Measurements from ENCODE around the gene LRRC58.
"Not testable (repeated sequence)": the region's sequence is repeated elsewhere in the genome, so short reads cannot be mapped to it uniquely, and the experiment has no call there.

The LRRC58 gene

GRCh38 chr3:120348991-120349854 lies at the start of gene LRRC58:
LRRC58 (minus strand) TSS chr3:120349354; CDS start chr3:120349243, 111 bp downstream.
- no peaks in the 10 kb centered on the region for H3K27me3 Mint-ChIP-seq
- H3K9me3 Mint-ChIP-seq = no peaks in the 10 kb centered on the region
- peak within 1 kb of the TSS; percentile 79 for H3K4me3 Mint-ChIP-seq
- peaks cover 36% of the 10 kb centered on the region for H3K4me1 Mint-ChIP-seq (ENCODE audit: low read depth)
- H3K36me3 Mint-ChIP-seq (ENCODE audit: low read depth) = peaks cover 34% of the 10 kb centered on the region
- H3K27ac Mint-ChIP-seq = peak within 1 kb of the TSS; percentile 83
- intact Hi-C loops (cut with micrococcal nuclease) = loop anchor here (2.0 to 10.0 kb wide), 4 partner anchors 68 to 644 kb away; partner anchors contain the start of genes CFAP91 and GSK3B

- intact Hi-C loops (cut with micrococcal nuclease) = no loop called here
- H3K27me3 Mint-ChIP-seq = no peaks in the 10 kb centered on the region
- no peaks in the 10 kb centered on the region for H3K36me3 Mint-ChIP-seq (ENCODE audit: low read depth)
- no peak overlapping the region for H3K4me3 Mint-ChIP-seq
- no peaks in the 10 kb centered on the region for H3K4me1 Mint-ChIP-seq (ENCODE audit: low read depth)
- H3K27ac Mint-ChIP-seq = no peak overlapping the region
- no peaks in the 10 kb centered on the region for H3K9me3 Mint-ChIP-seq
These were observed 47.3 kb upstream of the LRRC58 start for GRCh38 chr3:120396469-120396868.

- Mint-ChIP-seq H3K9me3 (no peaks in the 10 kb centered on the region), H3K27me3 (no peaks in the 10 kb centered on the region), H3K4me3 (no peak overlapping the region), H3K4me1 (ENCODE audit: low read depth) (no peaks in the 10 kb centered on the region), H3K36me3 (ENCODE audit: low read depth) (no peaks in the 10 kb centered on the region), H3K27ac (no peak overlapping the region)
- intact Hi-C loops (cut with micrococcal nuclease) = no loop called here
These were observed 45.2 kb upstream of the LRRC58 start for GRCh38 chr3:120394347-120394746.

- no peaks in the 10 kb centered on the region for H3K36me3 Mint-ChIP-seq (ENCODE audit: low read depth)
- no peaks in the 10 kb centered on the region for H3K27me3 Mint-ChIP-seq
- no peak overlapping the region for H3K27ac Mint-ChIP-seq
- intact Hi-C loops (cut with micrococcal nuclease) = no loop called here
- H3K9me3 Mint-ChIP-seq = no peaks in the 10 kb centered on the region
- no peak overlapping the region for H3K4me3 Mint-ChIP-seq
- no peaks in the 10 kb centered on the region for H3K4me1 Mint-ChIP-seq (ENCODE audit: low read depth)
These were observed 44.6 kb upstream of the LRRC58 start for GRCh38 chr3:120393761-120394160.

GRCh38 chr3:120393243-120393642 lies 44.1 kb upstream of the LRRC58 start:
- no peak overlapping the region for H3K27ac Mint-ChIP-seq
- no peaks in the 10 kb centered on the region for H3K9me3 Mint-ChIP-seq
- H3K4me3 Mint-ChIP-seq = no peak overlapping the region
- intact Hi-C loops (cut with micrococcal nuclease) = no loop called here
- H3K36me3 Mint-ChIP-seq (ENCODE audit: low read depth) = no peaks in the 10 kb centered on the region
- H3K27me3 Mint-ChIP-seq = no peaks in the 10 kb centered on the region
- H3K4me1 Mint-ChIP-seq (ENCODE audit: low read depth) = no peaks in the 10 kb centered on the region

- H3K36me3 Mint-ChIP-seq (ENCODE audit: low read depth) = no peaks in the 10 kb centered on the region
- intact Hi-C loops (cut with micrococcal nuclease) = no loop called here
- H3K27ac Mint-ChIP-seq = no peak overlapping the region
- no peak overlapping the region for H3K4me3 Mint-ChIP-seq
- no peaks in the 10 kb centered on the region for H3K4me1 Mint-ChIP-seq (ENCODE audit: low read depth)
- no peaks in the 10 kb centered on the region for H3K9me3 Mint-ChIP-seq
- no peaks in the 10 kb centered on the region for H3K27me3 Mint-ChIP-seq
These were observed 33.8 kb upstream of the LRRC58 start for GRCh38 chr3:120382941-120383447.

- H3K4me1 Mint-ChIP-seq (ENCODE audit: low read depth) = no peaks in the 10 kb centered on the region
- H3K27me3 Mint-ChIP-seq = no peaks in the 10 kb centered on the region
These were observed 32.3 kb upstream of the LRRC58 start for GRCh38 chr3:120381503-120381902.

GRCh38 chr3:120377948-120378347 lies 28.8 kb upstream of the LRRC58 start:
- not testable (repeated sequence) for H3K9me3 Mint-ChIP-seq; H3K27ac Mint-ChIP-seq; H3K36me3 Mint-ChIP-seq (ENCODE audit: low read depth)

More at GRCh38 chr3:120381503-120381902, 32.3 kb upstream of the LRRC58 start:
- intact Hi-C loops (cut with micrococcal nuclease) = no loop called here
- H3K9me3 Mint-ChIP-seq = no peaks in the 10 kb centered on the region
- no peak overlapping the region for H3K27ac Mint-ChIP-seq
- H3K4me3 Mint-ChIP-seq = no peak overlapping the region
- H3K36me3 Mint-ChIP-seq (ENCODE audit: low read depth) = no peaks in the 10 kb centered on the region

GRCh38 chr3:120370463-120370862 lies 21.3 kb upstream of the LRRC58 start:
- no peak overlapping the region for H3K27ac Mint-ChIP-seq
- H3K36me3 Mint-ChIP-seq (ENCODE audit: low read depth) = no peaks in the 10 kb centered on the region
- H3K27me3 Mint-ChIP-seq = peaks cover 3% of the 10 kb centered on the region
- H3K9me3 Mint-ChIP-seq = no peaks in the 10 kb centered on the region
- no peaks in the 10 kb centered on the region for H3K4me1 Mint-ChIP-seq (ENCODE audit: low read depth)
- H3K4me3 Mint-ChIP-seq = no peak overlapping the region
- intact Hi-C loops (cut with micrococcal nuclease) = no loop called here

More at GRCh38 chr3:120377948-120378347, 28.8 kb upstream of the LRRC58 start:
- intact Hi-C loops (cut with micrococcal nuclease); H3K27me3 Mint-ChIP-seq; H3K4me3 Mint-ChIP-seq; H3K4me1 Mint-ChIP-seq (ENCODE audit: low read depth): not testable (repeated sequence)

GRCh38 chr3:120369037-120369467 lies 19.9 kb upstream of the LRRC58 start:
- Mint-ChIP-seq H3K36me3 (ENCODE audit: low read depth) (no peaks in the 10 kb centered on the region), H3K4me3 (no peak overlapping the region), H3K4me1 (ENCODE audit: low read depth) (no peaks in the 10 kb centered on the region), H3K27me3 (peaks cover 3% of the 10 kb centered on the region), H3K9me3 (no peaks in the 10 kb centered on the region), H3K27ac (no peak overlapping the region)
- intact Hi-C loops (cut with micrococcal nuclease) = no loop called here

GRCh38 chr3:120368172-120368571 lies 19.0 kb upstream of the LRRC58 start:
- intact Hi-C loops (cut with micrococcal nuclease) = no loop called here
- H3K4me1 Mint-ChIP-seq (ENCODE audit: low read depth) = no peaks in the 10 kb centered on the region
- H3K4me3 Mint-ChIP-seq = no peak overlapping the region
- H3K9me3 Mint-ChIP-seq = no peaks in the 10 kb centered on the region
- peaks cover 3% of the 10 kb centered on the region for H3K27me3 Mint-ChIP-seq
- H3K36me3 Mint-ChIP-seq (ENCODE audit: low read depth) = no peaks in the 10 kb centered on the region
- H3K27ac Mint-ChIP-seq = no peak overlapping the region

GRCh38 chr3:120364821-120365220 lies 15.7 kb upstream of the LRRC58 start:
- peaks cover 3% of the 10 kb centered on the region for H3K27me3 Mint-ChIP-seq
- intact Hi-C loops (cut with micrococcal nuclease) = no loop called here
- no peaks in the 10 kb centered on the region for H3K9me3 Mint-ChIP-seq
- H3K27ac Mint-ChIP-seq = no peak overlapping the region
- H3K36me3 Mint-ChIP-seq (ENCODE audit: low read depth) = no peaks in the 10 kb centered on the region
- H3K4me3 Mint-ChIP-seq = no peak overlapping the region
- H3K4me1 Mint-ChIP-seq (ENCODE audit: low read depth) = no peaks in the 10 kb centered on the region

GRCh38 chr3:120364101-120364500 lies 14.9 kb upstream of the LRRC58 start:
- Mint-ChIP-seq H3K27me3 (peaks cover 3% of the 10 kb centered on the region), H3K4me3 (no peak overlapping the region), H3K9me3 (no peaks in the 10 kb centered on the region), H3K36me3 (ENCODE audit: low read depth) (no peaks in the 10 kb centered on the region), H3K27ac (no peak overlapping the region), H3K4me1 (ENCODE audit: low read depth) (no peaks in the 10 kb centered on the region)
- intact Hi-C loops (cut with micrococcal nuclease) = no loop called here

- intact Hi-C loops (cut with micrococcal nuclease) = loop anchor here (10.0 kb wide), 1 partner anchor 197 kb away; no protein-coding TSS in a partner anchor
- Mint-ChIP-seq H3K27me3 (no peaks in the 10 kb centered on the region), H3K9me3 (no peaks in the 10 kb centered on the region), H3K27ac (no peak overlapping the region), H3K4me3 (no peak overlapping the region), H3K36me3 (ENCODE audit: low read depth) (no peaks in the 10 kb centered on the region), H3K4me1 (ENCODE audit: low read depth) (no peaks in the 10 kb centered on the region)
These were observed 8.7 kb upstream of the LRRC58 start for GRCh38 chr3:120357807-120358206.
